Progenitor cell of endocrine pancreas (in vitro differentiated cells): Measurements from ENCODE around the gene ACLY. TPM values are rescaled to one million over a fixed set of nuclear protein-coding genes. Genes with fewer than 3 reads are reported as not detected.
"Not testable (repeated sequence)": the region's sequence is repeated elsewhere in the genome, so short reads cannot be mapped to it uniquely, and the experiment has no call there.

Source experiments
- DNase-seq: peaks from one replicate; pipeline ENCODE4 v3.0.0; 2021; ENCODE audit warnings: low spot score; ENCODE audit not compliant: unreplicated experiment
- H3K27ac Mint-ChIP-seq: 2 replicates; pipeline ENCODE4 v1.8.0; 2021; ENCODE audit warnings: mild to moderate bottlenecking, moderate library complexity, mixed read lengths
- H3K27me3 Mint-ChIP-seq: 2 replicates; pipeline ENCODE4 v1.8.0; 2021; ENCODE audit warnings: mixed read lengths
- H3K36me3 Mint-ChIP-seq: 2 replicates; pipeline ENCODE4 v1.8.0; 2022; ENCODE audit warnings: mixed read lengths; ENCODE audit not compliant: insufficient read depth
- H3K4me1 Mint-ChIP-seq: 2 replicates; pipeline ENCODE4 v1.8.0; 2021; ENCODE audit warnings: low read depth, mixed read lengths
- H3K4me3 Mint-ChIP-seq: 2 replicates; pipeline ENCODE4 v1.8.0; 2021; ENCODE audit warnings: low read depth, mild to moderate bottlenecking, moderate library complexity, mixed read lengths
- H3K9me3 Mint-ChIP-seq: 2 replicates; pipeline ENCODE4 v1.8.0; 2021; ENCODE audit warnings: low read depth, mixed read lengths
- total RNA-seq: library from RNA; stranded (reverse); gene quantifications from 2 replicates; pipeline ENCODE4 v1.2.1, GENCODE V29; 2021
- TF ChIP-seq, protein P1 (sequence below): fragments of 200-600 bp; sonication (generic); IDR thresholded peaks from one replicate; pipeline ENCODE4 v1.5.0; 2021; ENCODE audit warnings: antibody characterized with exemption, mild to moderate bottlenecking; ENCODE audit not compliant: unreplicated experiment

The ACLY gene
- total RNA-seq, 1 donor from 2014 or later = 188 TPM

DNA sequence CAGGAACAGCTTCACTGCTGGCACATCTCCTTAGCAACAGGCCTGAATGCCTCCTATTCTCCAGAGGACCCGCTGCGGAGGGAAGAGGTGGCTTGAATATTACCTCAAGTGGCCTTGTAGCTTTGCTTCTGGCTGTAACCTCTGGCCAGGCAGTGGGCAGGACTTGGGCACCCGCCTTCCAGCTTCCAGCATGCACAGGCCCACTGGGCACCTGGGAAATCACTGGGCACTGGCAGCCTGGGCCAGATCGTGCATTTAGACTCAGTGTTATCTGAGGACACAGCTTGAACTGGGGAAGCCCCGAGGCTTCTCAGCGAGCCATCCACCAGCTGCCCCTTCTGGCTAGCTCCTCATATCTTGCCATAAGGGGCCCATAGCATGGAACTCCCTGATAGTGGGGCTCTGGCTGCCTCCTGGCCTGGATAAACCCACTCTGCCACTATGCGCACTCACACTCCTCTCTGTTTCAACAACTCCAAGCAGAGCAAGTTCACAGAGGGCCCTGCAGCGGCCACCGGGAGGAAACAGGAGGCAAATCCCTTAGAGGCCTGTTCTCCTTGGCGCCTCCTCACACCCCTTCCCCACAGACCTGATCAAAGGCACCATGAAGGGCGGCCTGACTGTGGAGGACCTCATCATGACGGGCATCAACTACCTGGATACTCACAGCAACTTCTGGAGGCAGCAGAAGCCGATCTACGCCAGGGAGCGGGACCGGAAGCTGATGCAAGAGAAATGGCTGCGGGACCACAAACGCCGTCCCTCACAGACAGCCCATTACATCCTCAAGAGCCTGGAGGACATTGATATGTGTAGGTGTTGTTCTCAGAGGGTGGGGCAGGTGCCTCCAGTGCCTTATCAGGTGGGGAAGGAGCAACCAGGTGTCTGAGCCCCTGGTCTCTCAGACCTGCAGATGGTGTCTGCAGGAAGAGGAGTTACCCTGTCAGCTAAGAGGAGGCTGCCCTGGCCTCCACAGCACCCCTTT is 19.5 kb upstream of the ACLY start:
- peaks cover 6% of the 10 kb centered on the region for H3K36me3 Mint-ChIP-seq
- DNase-seq = no peak
- no peaks in the 10 kb centered on the region for H3K4me1 Mint-ChIP-seq
- no peaks in the 10 kb centered on the region for H3K9me3 Mint-ChIP-seq
- H3K27me3 Mint-ChIP-seq = no peaks in the 10 kb centered on the region
- no peak overlapping the region for H3K4me3 Mint-ChIP-seq
- TF ChIP-seq, protein P1, sequence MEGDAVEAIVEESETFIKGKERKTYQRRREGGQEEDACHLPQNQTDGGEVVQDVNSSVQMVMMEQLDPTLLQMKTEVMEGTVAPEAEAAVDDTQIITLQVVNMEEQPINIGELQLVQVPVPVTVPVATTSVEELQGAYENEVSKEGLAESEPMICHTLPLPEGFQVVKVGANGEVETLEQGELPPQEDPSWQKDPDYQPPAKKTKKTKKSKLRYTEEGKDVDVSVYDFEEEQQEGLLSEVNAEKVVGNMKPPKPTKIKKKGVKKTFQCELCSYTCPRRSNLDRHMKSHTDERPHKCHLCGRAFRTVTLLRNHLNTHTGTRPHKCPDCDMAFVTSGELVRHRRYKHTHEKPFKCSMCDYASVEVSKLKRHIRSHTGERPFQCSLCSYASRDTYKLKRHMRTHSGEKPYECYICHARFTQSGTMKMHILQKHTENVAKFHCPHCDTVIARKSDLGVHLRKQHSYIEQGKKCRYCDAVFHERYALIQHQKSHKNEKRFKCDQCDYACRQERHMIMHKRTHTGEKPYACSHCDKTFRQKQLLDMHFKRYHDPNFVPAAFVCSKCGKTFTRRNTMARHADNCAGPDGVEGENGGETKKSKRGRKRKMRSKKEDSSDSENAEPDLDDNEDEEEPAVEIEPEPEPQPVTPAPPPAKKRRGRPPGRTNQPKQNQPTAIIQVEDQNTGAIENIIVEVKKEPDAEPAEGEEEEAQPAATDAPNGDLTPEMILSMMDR = no peak
- H3K27ac Mint-ChIP-seq = no peak overlapping the region

DNA sequence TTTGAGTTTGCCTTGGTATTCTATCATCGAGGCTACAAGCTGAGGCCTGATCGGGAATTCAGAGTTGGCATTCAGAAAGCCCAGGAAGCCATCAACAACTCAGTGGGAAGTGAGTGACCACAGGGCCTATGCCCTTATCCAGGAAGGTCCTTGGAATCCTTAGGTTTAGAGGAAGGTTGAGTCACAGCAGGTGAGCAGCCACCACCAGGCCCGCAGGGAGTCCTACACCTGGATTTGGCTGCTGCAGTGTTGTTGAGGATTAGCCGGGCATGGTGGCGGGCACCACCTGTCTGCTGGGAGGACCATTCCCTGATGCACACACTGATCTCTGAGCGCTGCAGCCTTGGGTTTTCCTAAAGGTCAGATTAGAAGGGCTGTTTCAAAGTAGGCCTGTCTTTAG is 16.9 kb upstream of the ACLY start:
- DNase-seq = no peak
- no peaks in the 10 kb centered on the region for H3K27me3 Mint-ChIP-seq
- no peak overlapping the region for H3K27ac Mint-ChIP-seq
- H3K4me1 Mint-ChIP-seq = peaks cover 2% of the 10 kb centered on the region
- H3K36me3 Mint-ChIP-seq = peaks cover 3% of the 10 kb centered on the region
- H3K9me3 Mint-ChIP-seq = no peaks in the 10 kb centered on the region
- TF ChIP-seq, protein P1 = no peak
- no peak overlapping the region for H3K4me3 Mint-ChIP-seq

DNA sequence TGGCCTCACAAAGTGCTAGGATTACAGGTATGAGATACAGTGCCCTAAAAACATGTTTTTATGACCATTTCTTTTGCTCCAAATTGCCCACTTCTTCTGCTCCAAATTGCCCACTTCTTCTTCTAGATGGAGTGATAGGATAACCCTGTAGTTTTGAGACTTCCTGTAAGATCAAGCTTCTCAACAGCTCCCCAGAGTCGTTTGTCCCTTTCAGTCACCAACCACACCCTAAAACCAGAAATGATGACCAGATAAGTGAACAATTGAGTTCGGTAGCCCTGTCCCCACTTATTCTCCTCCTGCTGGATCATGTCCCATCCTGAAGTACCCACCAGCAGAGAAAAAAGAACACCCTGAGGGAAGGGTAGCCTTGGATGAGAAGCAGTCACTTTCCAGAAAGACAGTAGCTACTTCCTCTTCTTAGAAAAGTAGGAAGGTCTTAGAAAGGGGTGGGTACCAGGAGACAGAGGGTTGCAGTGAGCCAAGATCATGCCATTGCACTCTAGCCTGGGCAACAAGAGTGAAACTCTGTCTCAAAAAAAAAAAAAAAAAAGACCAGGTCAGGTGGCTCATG is 14.2 kb upstream of the ACLY start:
- Mint-ChIP-seq H3K27ac (no peak overlapping the region), H3K4me1 (peaks cover 15% of the 10 kb centered on the region), H3K27me3 (no peaks in the 10 kb centered on the region), H3K9me3 (no peaks in the 10 kb centered on the region), H3K36me3 (no peaks in the 10 kb centered on the region), H3K4me3 (no peak overlapping the region)
- DNase-seq = no peak
- TF ChIP-seq, protein P1 = no peak

DNA sequence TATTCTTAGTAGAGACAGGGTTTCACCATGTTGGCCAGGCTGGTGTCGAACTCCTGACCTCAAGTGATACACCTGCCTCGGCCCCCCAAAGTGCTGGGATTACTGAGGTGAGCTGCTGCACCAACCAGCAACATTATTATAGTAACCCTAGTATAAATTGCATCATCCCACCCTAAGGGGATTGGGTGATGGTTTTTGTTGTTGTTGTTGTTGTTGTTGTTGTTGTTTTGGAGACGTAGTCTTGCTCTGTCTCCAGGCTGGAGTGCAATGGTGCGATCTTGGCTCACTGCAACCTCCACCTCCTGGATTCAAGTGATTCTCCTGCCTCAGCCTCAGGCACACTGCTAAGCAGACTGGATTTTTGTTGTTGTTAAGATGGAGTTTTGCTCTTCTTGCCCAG is 13.0 kb upstream of the ACLY start:
- peaks cover 15% of the 10 kb centered on the region for H3K4me1 Mint-ChIP-seq
- H3K4me3 Mint-ChIP-seq = not testable (repeated sequence)

DNA sequence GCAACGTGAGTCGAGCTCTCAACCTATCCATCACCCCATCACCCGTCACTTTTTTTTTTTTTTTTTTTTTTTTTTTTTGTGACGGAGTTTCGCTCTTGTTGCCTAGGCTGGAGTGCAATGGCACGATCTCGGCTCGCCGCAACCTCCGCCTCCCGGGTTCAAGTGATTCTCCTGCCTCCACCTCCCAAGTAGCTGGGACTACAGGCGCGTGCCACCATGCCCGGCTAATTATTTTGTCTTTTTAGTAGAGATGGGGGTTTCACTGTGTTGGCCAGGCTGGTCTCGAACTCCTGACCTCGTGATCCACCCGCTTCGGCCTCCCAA is 12.0 kb upstream of the ACLY start:
- Mint-ChIP-seq H3K4me3 (peak overlapping the region; percentile 89), H3K4me1 (peaks cover 15% of the 10 kb centered on the region), H3K27ac (peak overlapping the region; percentile 90)
- not testable (repeated sequence) for H3K27me3 Mint-ChIP-seq, H3K9me3 Mint-ChIP-seq, DNase-seq, H3K36me3 Mint-ChIP-seq

More for the DNA sequence above, 13.0 kb upstream of the ACLY start:
- H3K36me3 Mint-ChIP-seq, H3K27me3 Mint-ChIP-seq, H3K9me3 Mint-ChIP-seq, DNase-seq, H3K27ac Mint-ChIP-seq: not testable (repeated sequence)

DNA sequence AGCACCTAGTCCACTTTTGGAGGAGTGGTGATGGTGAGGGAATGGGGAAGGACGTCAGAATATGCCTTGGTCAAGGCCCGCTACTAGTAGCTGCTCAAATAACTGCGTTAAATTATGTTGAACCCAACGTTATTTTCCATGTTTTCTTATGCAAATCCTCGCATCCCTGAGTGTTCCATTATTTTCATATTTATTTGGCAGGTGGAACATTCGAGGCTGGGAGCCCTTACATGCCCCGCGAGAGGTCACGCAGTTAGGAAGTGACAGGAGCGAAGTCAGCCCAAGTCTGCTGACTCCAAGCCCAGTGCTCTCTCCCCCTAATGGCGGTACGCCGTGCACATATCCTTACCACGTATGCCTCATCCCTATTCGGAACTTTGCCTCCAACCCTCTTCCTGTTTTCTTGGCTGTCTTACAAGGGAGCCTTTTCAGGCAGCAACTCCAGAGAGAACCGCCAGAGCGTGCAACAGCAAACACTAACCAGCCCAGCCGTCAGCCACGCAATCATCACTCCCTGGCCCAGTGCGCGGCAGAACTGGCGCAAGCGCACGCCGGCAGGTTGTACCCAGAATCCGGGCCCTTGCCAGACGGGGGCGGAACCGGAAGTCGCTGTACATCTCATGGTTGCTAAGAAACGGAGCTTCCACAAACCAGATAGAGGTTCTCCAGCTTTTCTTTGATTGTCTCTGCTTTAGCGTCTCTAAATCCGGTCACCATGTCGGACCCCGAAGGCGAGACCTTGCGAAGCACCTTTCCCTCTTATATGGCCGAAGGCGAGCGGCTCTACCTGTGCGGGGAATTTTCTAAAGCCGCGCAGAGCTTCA is 11.5 kb upstream of the ACLY start, which contains the start of gene ODAD4:
Gene ODAD4, plus strand, starts transcription at position 609 of the 824 bp plus-strand sequence. Its CDS starts 107 bp downstream, at position 716.
- no peaks in the 10 kb centered on the region for H3K36me3 Mint-ChIP-seq
- TF ChIP-seq, protein P1 = peak; percentile 37
- no peaks in the 10 kb centered on the region for H3K9me3 Mint-ChIP-seq
- H3K4me1 Mint-ChIP-seq = peaks cover 15% of the 10 kb centered on the region
- peak within 1 kb of the TSS; percentile 90 for H3K27ac Mint-ChIP-seq
- H3K4me3 Mint-ChIP-seq = peak within 1 kb of the TSS; percentile 89
- H3K27me3 Mint-ChIP-seq = no peaks in the 10 kb centered on the region
- peak; percentile 85 for DNase-seq
